ENCODE results near the gene ALPP. TPM values are rescaled to one million over a fixed set of nuclear protein-coding genes. Genes with fewer than 3 reads are reported as not detected.

The ALPP gene
- total RNA-seq, 1 donor: not detected

GRCh38 chr2:232351686-232352510, 26.7 kb upstream of the ALPP start:
- TF ChIP-seq CTCF (IDR thresholded peaks at IDR 0.05; ENCODE audit: insufficient read depth, low read depth, low read length): no peak
- H3K4me3 ChIP-seq (ENCODE audit: low read depth, low read length): no peak overlapping the region

GRCh38 chr2:232352511-232353091, 25.9 kb upstream of the ALPP start:
- DNase-seq (ENCODE audit: low read depth): no peak
- H3K4me3 ChIP-seq (ENCODE audit: low read depth, low read length): no peak overlapping the region
- TF ChIP-seq CTCF (IDR thresholded peaks at IDR 0.05; ENCODE audit: insufficient read depth, low read depth, low read length): no peak

More at GRCh38 chr2:232351686-232352510, 26.7 kb upstream of the ALPP start:
- no peak for DNase-seq (ENCODE audit: low read depth)

- no peak overlapping the region for H3K4me3 ChIP-seq (ENCODE audit: low read depth, low read length)
- no peak for TF ChIP-seq CTCF (IDR thresholded peaks at IDR 0.05; ENCODE audit: insufficient read depth, low read depth, low read length)
- no peak for DNase-seq (ENCODE audit: low read depth)
Observed at GRCh38 chr2:232353096-232353495, 25.5 kb upstream of the ALPP start.

GRCh38 chr2:232353660-232354059, 24.9 kb upstream of the ALPP start:
- no peak overlapping the region for H3K4me3 ChIP-seq (ENCODE audit: low read depth, low read length)
- no peak for DNase-seq (ENCODE audit: low read depth)
- TF ChIP-seq CTCF (IDR thresholded peaks at IDR 0.05; ENCODE audit: insufficient read depth, low read depth, low read length): no peak

- no peak for DNase-seq (ENCODE audit: low read depth)
- no peak overlapping the region for H3K4me3 ChIP-seq (ENCODE audit: low read depth, low read length)
- TF ChIP-seq CTCF (IDR thresholded peaks at IDR 0.05; ENCODE audit: insufficient read depth, low read depth, low read length): no peak
Observed at GRCh38 chr2:232354069-232354468, 24.5 kb upstream of the ALPP start.

- TF ChIP-seq CTCF (IDR thresholded peaks at IDR 0.05; ENCODE audit: insufficient read depth, low read depth, low read length): no peak
- no peak for DNase-seq (ENCODE audit: low read depth)
- H3K4me3 ChIP-seq (ENCODE audit: low read depth, low read length): no peak overlapping the region
Observed at GRCh38 chr2:232361646-232362045, 16.9 kb upstream of the ALPP start.

Measured in fibroblast of villous mesenchyme (primary cell).